Tibial nerve (tissue), 4 donors: ENCODE data around the gene PTPRD. TPM values are rescaled to one million over a fixed set of nuclear protein-coding genes. Genes with fewer than 3 reads are reported as not detected.
"Not testable (repeated sequence)": the region's sequence is repeated elsewhere in the genome, so short reads cannot be mapped to it uniquely, and the experiment has no call there.

Experiments
- DNase-seq, 2 donors: peaks; one replicate each; pipeline ENCODE4 v3.0.0-alpha.2; 2019; ENCODE audit warnings: low spot score in 2 of 2
- H3K27ac ChIP-seq, 4 donors: fragments of 200-600 bp; sonication (generic) in 3 of 4; one replicate each; pipeline ENCODE4 v1.5.1; 2017 to 2019; ENCODE audit warnings: mild to moderate bottlenecking in 1 of 4
- H3K27me3 ChIP-seq, 2 donors: fragments of 200-600 bp; sonication (generic) in 1 of 2; one replicate each; pipeline versions ENCODE4 v1.5.1 to v1.6.0; 2017 to 2019
- H3K36me3 ChIP-seq, 3 donors: fragments of 200-600 bp; sonication (generic); one replicate each; pipeline ENCODE4 v1.5.1; 2018 to 2019
- H3K4me1 ChIP-seq, 4 donors: fragments of 200-600 bp; sonication (generic) in 3 of 4; one replicate each; pipeline ENCODE4 v1.5.1; 2017 to 2019
- H3K4me3 ChIP-seq, 4 donors: fragments of 200-600 bp; sonication (generic) in 3 of 4; one replicate each; pipeline ENCODE4 v1.5.1; 2017 to 2019; ENCODE audit warnings: mild to moderate bottlenecking in 1 of 4, moderate library complexity in 1 of 4
- H3K9me3 ChIP-seq, 4 donors: fragments of 200-600 bp; sonication (generic) in 3 of 4; one replicate each; pipeline ENCODE4 v1.5.1; 2017 to 2019
- EP300 ChIP-seq, 2 donors: sonication (generic); formaldehyde crosslinking; IDR thresholded peaks; one replicate each; pipeline ENCODE4 v1.6.1; 2017; ENCODE audit warnings: antibody characterized with exemption in 2 of 2, mild to moderate bottlenecking in 1 of 2
- POLR2A ChIP-seq, 2 donors: fragments of 450-650 bp; IDR thresholded peaks; one replicate each; pipeline ENCODE4 v1.6.1; 2017; ENCODE audit warnings: antibody characterized with exemption in 2 of 2, mild to moderate bottlenecking in 2 of 2, moderate library complexity in 2 of 2
- WGBS, 2 donors: methylation state at CpG; one replicate each; pipeline ENCODE4 v1.1.5; 2018; 5-methylcytosine and 5-hydroxymethylcytosine counted together
- total RNA-seq, 4 donors: library from RNA; depleted of rRNA; stranded (reverse); fragments of >200 nt; gene quantifications; one replicate each; pipeline ENCODE4 v1.1.0, GENCODE V29; 2016
- TF ChIP-seq, protein P1 (sequence below), 5 experiments: fragments of 200-600 bp in 3 of 5; fragments of 450-650 bp in 2 of 5; sonication (generic) in 3 of 5; IDR thresholded peaks; one replicate each; pipeline ENCODE4 v1.5.1; 2016 to 2019; ENCODE audit warnings: antibody characterized with exemption in 5 of 5, mild to moderate bottlenecking in 3 of 5, moderate library complexity in 2 of 5

PTPRD gene
- total RNA-seq, 4 donors from 2014 or later: 1.7 to 13.2 (median 5.1) TPM

- Histone ChIP-seq H3K4me3 (no peak overlapping the region), H3K4me1 (no peaks in the 10 kb centered on the region), H3K27me3 (no peaks in the 10 kb centered on the region), H3K27ac (no peak overlapping the region), H3K9me3 (no peaks in the 10 kb centered on the region), H3K36me3 (no peaks in the 10 kb centered on the region)
- TF ChIP-seq, protein P1, sequence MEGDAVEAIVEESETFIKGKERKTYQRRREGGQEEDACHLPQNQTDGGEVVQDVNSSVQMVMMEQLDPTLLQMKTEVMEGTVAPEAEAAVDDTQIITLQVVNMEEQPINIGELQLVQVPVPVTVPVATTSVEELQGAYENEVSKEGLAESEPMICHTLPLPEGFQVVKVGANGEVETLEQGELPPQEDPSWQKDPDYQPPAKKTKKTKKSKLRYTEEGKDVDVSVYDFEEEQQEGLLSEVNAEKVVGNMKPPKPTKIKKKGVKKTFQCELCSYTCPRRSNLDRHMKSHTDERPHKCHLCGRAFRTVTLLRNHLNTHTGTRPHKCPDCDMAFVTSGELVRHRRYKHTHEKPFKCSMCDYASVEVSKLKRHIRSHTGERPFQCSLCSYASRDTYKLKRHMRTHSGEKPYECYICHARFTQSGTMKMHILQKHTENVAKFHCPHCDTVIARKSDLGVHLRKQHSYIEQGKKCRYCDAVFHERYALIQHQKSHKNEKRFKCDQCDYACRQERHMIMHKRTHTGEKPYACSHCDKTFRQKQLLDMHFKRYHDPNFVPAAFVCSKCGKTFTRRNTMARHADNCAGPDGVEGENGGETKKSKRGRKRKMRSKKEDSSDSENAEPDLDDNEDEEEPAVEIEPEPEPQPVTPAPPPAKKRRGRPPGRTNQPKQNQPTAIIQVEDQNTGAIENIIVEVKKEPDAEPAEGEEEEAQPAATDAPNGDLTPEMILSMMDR (IDR thresholded peaks at IDR 0.05): no peak
- TF ChIP-seq POLR2A (IDR thresholded peaks at IDR 0.05) (no peak), EP300 (IDR thresholded peaks at IDR 0.05) (no peak)
- DNase-seq: no peak
These were observed 1672.2 kb downstream of the PTPRD start for GRCh38 chr9:8940650-8941049.

DNA sequence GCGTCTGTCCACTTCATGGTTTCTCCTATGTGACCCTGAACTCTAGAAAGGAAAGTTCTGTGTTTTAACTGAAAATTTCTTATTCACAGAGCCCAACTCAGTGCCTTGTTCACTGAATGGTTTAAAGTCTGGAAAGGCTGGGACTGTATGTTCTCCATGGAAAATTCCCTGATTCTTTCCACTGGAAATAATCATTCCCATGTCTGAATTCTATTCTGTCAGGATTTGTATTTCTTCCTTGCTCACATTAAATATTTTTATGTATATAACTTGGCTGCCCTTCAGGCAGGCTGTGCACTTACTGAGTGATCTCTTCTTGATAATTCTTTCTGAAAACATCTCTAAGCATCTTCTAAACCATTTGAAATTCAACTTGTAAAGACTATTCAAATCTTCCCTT lies 1686.3 kb downstream of the PTPRD start:
- TF ChIP-seq EP300 (IDR thresholded peaks at IDR 0.05) (no peak), POLR2A (IDR thresholded peaks at IDR 0.05) (no peak)
- TF ChIP-seq, protein P1 (IDR thresholded peaks at IDR 0.05): no peak
- WGBS, 2 donors: 88 to 97% methylated on average over 1 of the region's 1 CpG

GRCh38 chr9:8924562-8924961 lies 1688.2 kb downstream of the PTPRD start:
- no peak for DNase-seq
- no peak overlapping the region for H3K27ac ChIP-seq
- H3K27me3 ChIP-seq: no peaks in the 10 kb centered on the region
- H3K9me3 ChIP-seq: no peaks in the 10 kb centered on the region
- WGBS, 2 donors: 84% methylated on average over 2 of the region's 2 CpGs
- no peak overlapping the region for H3K4me3 ChIP-seq
- no peaks in the 10 kb centered on the region for H3K36me3 ChIP-seq
- H3K4me1 ChIP-seq: no peaks in the 10 kb centered on the region
- TF ChIP-seq EP300 (IDR thresholded peaks at IDR 0.05): no peak
- TF ChIP-seq, protein P1 (IDR thresholded peaks at IDR 0.05): no peak
- TF ChIP-seq POLR2A (IDR thresholded peaks at IDR 0.05): no peak

More for the DNA sequence above, 1686.3 kb downstream of the PTPRD start:
- no peak for DNase-seq
- no peak overlapping the region for H3K4me3 ChIP-seq
- no peaks in the 10 kb centered on the region for H3K9me3 ChIP-seq
- H3K27ac ChIP-seq: no peak overlapping the region
- H3K27me3 ChIP-seq: no peaks in the 10 kb centered on the region
- H3K36me3 ChIP-seq: no peaks in the 10 kb centered on the region
- H3K4me1 ChIP-seq: no peaks in the 10 kb centered on the region

DNA sequence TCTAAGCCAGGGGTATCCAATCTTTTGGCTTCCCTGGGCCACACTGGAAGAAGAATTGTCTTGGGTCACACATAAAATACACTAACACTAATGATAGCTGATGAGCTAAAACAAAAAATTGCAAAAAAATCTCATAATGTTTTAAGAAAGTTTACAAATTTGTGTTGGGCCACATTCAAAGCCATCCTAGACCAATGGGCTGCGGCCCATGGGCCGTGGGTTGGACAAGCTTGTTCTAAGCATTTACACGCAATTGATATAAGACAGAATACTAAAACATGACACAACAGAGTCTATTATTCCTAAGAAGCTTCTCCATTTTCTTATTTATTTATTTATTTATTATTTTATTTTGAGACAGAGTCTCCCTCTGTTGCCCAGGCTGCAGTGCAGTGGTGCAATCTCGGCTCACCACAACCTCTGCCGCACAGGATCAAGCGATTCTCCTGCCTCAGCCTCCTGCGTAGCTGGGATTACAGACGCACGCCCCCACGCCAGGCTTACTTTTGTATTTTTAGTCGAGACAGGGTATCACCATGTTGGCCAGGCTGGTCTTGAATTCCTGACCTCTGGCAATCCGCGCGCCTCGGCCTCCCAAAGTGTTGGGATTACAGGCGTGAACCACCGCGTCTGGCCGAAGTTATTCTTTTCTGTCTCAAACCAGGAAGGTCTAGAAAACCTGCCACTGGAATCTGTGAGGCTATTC lies 1692.2 kb downstream of the PTPRD start:
- not testable (repeated sequence) for H3K4me3 ChIP-seq, H3K36me3 ChIP-seq, H3K9me3 ChIP-seq, H3K27me3 ChIP-seq, H3K4me1 ChIP-seq, DNase-seq, H3K27ac ChIP-seq
- WGBS, 2 donors: 92 to 94% methylated on average over 19 of the region's 19 CpGs

DNA sequence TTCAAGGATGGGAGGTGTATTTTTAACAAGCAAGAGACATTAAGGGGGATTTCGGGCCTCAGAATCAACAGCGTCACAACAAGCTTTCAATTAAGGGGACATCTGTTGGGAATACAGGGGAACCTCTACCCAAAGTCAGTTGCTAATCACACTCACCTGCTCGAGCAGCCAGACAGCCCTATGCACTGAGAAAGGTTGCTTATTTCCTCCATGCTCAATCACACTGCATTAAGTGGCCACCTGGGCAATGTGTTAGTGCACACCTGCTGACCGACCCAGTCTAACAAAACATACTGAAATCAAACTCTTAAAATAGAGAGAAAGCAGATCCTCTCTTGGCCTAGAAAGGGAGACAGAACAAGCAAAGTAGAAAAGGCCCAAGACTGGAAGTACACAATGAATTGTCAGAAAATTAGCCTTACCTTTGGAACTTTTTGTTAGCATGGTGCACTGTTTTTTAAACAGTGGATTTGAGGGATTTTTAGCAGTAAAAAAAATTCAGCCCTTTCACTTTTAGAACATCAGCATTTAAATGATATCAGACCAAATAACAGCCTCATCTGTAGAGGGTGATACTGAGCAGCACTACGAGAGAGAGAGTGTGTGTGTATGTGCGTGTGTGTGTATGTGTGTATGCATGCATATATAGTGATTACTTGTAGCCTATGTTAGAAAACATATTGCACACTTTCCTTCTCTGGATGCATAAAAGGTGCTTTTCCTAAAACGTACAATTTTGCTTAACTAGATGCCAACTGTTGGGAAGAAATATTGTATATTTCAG lies 1694.7 kb downstream of the PTPRD start:
- no peaks in the 10 kb centered on the region for H3K9me3 ChIP-seq
- 78 to 85% methylated on average over 7 of the region's 7 CpGs for WGBS, 2 donors
- H3K27ac ChIP-seq: no peak overlapping the region
- TF ChIP-seq, protein P1 (IDR thresholded peaks at IDR 0.05): no peak
- TF ChIP-seq POLR2A (IDR thresholded peaks at IDR 0.05): no peak
- TF ChIP-seq EP300 (IDR thresholded peaks at IDR 0.05): no peak
- no peak for DNase-seq
- H3K4me1 ChIP-seq: no peaks in the 10 kb centered on the region
- H3K36me3 ChIP-seq: no peaks in the 10 kb centered on the region
- H3K4me3 ChIP-seq: no peak overlapping the region
- no peaks in the 10 kb centered on the region for H3K27me3 ChIP-seq
